ENCODE results near the gene KCNA10. TPM values are rescaled to one million over a fixed set of nuclear protein-coding genes. Genes with fewer than 3 reads are reported as not detected.

The KCNA10 gene
- total RNA-seq, 1 donor from 2014 or later = not detected

- H3K36me3 Mint-ChIP-seq (ENCODE audit: low read depth) = no peaks in the 10 kb centered on the region
Measured at GRCh38 chr1:110548381-110548780, 29.4 kb upstream of the KCNA10 start.

GRCh38 chr1:110547017-110547416 is 28.0 kb upstream of the KCNA10 start:
- no peak for DNase-seq (ENCODE audit: low spot score)
- Mint-ChIP-seq H3K4me3 (ENCODE audit: low read depth) (no peak overlapping the region), H3K27ac (no peak overlapping the region), H3K36me3 (ENCODE audit: low read depth) (no peaks in the 10 kb centered on the region), H3K27me3 (ENCODE audit: low read depth) (peaks cover 21% of the 10 kb centered on the region), H3K9me3 (no peaks in the 10 kb centered on the region), H3K4me1 (ENCODE audit: low read depth) (no peaks in the 10 kb centered on the region)
- intact Hi-C loops (cut with micrococcal nuclease) = no loop called here

More at GRCh38 chr1:110548381-110548780, 29.4 kb upstream of the KCNA10 start:
- H3K4me1 Mint-ChIP-seq (ENCODE audit: low read depth) = no peaks in the 10 kb centered on the region
- no peak overlapping the region for H3K27ac Mint-ChIP-seq
- intact Hi-C loops (cut with micrococcal nuclease) = no loop called here
- no peak overlapping the region for H3K4me3 Mint-ChIP-seq (ENCODE audit: low read depth)
- no peak for DNase-seq (ENCODE audit: low spot score)
- peaks cover 32% of the 10 kb centered on the region for H3K27me3 Mint-ChIP-seq (ENCODE audit: low read depth)
- H3K9me3 Mint-ChIP-seq = no peaks in the 10 kb centered on the region

- H3K27ac Mint-ChIP-seq = no peak overlapping the region
- H3K4me1 Mint-ChIP-seq (ENCODE audit: low read depth) = no peaks in the 10 kb centered on the region
- no peak for DNase-seq (ENCODE audit: low spot score)
- H3K4me3 Mint-ChIP-seq (ENCODE audit: low read depth) = no peak overlapping the region
- intact Hi-C loops (cut with micrococcal nuclease) = no loop called here
- peaks cover 19% of the 10 kb centered on the region for H3K27me3 Mint-ChIP-seq (ENCODE audit: low read depth)
- no peaks in the 10 kb centered on the region for H3K9me3 Mint-ChIP-seq
- no peaks in the 10 kb centered on the region for H3K36me3 Mint-ChIP-seq (ENCODE audit: low read depth)
Measured at GRCh38 chr1:110545492-110545891, 26.5 kb upstream of the KCNA10 start.

GRCh38 chr1:110544753-110545152 is 25.8 kb upstream of the KCNA10 start:
- intact Hi-C loops (cut with micrococcal nuclease) = no loop called here
- Mint-ChIP-seq H3K27me3 (ENCODE audit: low read depth) (peaks cover 19% of the 10 kb centered on the region), H3K27ac (no peak overlapping the region), H3K4me1 (ENCODE audit: low read depth) (no peaks in the 10 kb centered on the region), H3K4me3 (ENCODE audit: low read depth) (no peak overlapping the region), H3K9me3 (no peaks in the 10 kb centered on the region), H3K36me3 (ENCODE audit: low read depth) (no peaks in the 10 kb centered on the region)
- DNase-seq (ENCODE audit: low spot score) = no peak

GRCh38 chr1:110542725-110543124 is 23.8 kb upstream of the KCNA10 start:
- intact Hi-C loops (cut with micrococcal nuclease) = no loop called here
- H3K9me3 Mint-ChIP-seq = no peaks in the 10 kb centered on the region
- H3K4me3 Mint-ChIP-seq (ENCODE audit: low read depth) = no peak overlapping the region
- no peaks in the 10 kb centered on the region for H3K4me1 Mint-ChIP-seq (ENCODE audit: low read depth)
- no peaks in the 10 kb centered on the region for H3K36me3 Mint-ChIP-seq (ENCODE audit: low read depth)
- DNase-seq (ENCODE audit: low spot score) = no peak
- no peak overlapping the region for H3K27ac Mint-ChIP-seq
- H3K27me3 Mint-ChIP-seq (ENCODE audit: low read depth) = peaks cover 15% of the 10 kb centered on the region

- no peaks in the 10 kb centered on the region for H3K36me3 Mint-ChIP-seq (ENCODE audit: low read depth)
- DNase-seq (ENCODE audit: low spot score) = no peak
- intact Hi-C loops (cut with micrococcal nuclease) = no loop called here
- peaks cover 15% of the 10 kb centered on the region for H3K27me3 Mint-ChIP-seq (ENCODE audit: low read depth)
- H3K4me1 Mint-ChIP-seq (ENCODE audit: low read depth) = no peaks in the 10 kb centered on the region
- no peaks in the 10 kb centered on the region for H3K9me3 Mint-ChIP-seq
- no peak overlapping the region for H3K4me3 Mint-ChIP-seq (ENCODE audit: low read depth)
- no peak overlapping the region for H3K27ac Mint-ChIP-seq
Measured at GRCh38 chr1:110541906-110542395, 23.0 kb upstream of the KCNA10 start.

- DNase-seq (ENCODE audit: low spot score) = no peak
- no peak overlapping the region for H3K4me3 Mint-ChIP-seq (ENCODE audit: low read depth)
- H3K36me3 Mint-ChIP-seq (ENCODE audit: low read depth) = no peaks in the 10 kb centered on the region
- H3K4me1 Mint-ChIP-seq (ENCODE audit: low read depth) = no peaks in the 10 kb centered on the region
- peaks cover 8% of the 10 kb centered on the region for H3K27me3 Mint-ChIP-seq (ENCODE audit: low read depth)
- H3K27ac Mint-ChIP-seq = no peak overlapping the region
- intact Hi-C loops (cut with micrococcal nuclease) = no loop called here
- H3K9me3 Mint-ChIP-seq = no peaks in the 10 kb centered on the region
Measured at GRCh38 chr1:110540891-110541685, 22.1 kb upstream of the KCNA10 start.

GRCh38 chr1:110538921-110539320 is 19.9 kb upstream of the KCNA10 start:
- intact Hi-C loops (cut with micrococcal nuclease) = no loop called here
- DNase-seq (ENCODE audit: low spot score) = no peak
- H3K36me3 Mint-ChIP-seq (ENCODE audit: low read depth) = no peaks in the 10 kb centered on the region
- no peak overlapping the region for H3K27ac Mint-ChIP-seq
- no peaks in the 10 kb centered on the region for H3K9me3 Mint-ChIP-seq
- H3K4me3 Mint-ChIP-seq (ENCODE audit: low read depth) = no peak overlapping the region
- H3K4me1 Mint-ChIP-seq (ENCODE audit: low read depth) = no peaks in the 10 kb centered on the region
- peaks cover 4% of the 10 kb centered on the region for H3K27me3 Mint-ChIP-seq (ENCODE audit: low read depth)

GRCh38 chr1:110538075-110538474 is 19.1 kb upstream of the KCNA10 start:
- H3K9me3 Mint-ChIP-seq = no peaks in the 10 kb centered on the region
- H3K36me3 Mint-ChIP-seq (ENCODE audit: low read depth) = no peaks in the 10 kb centered on the region
- H3K27ac Mint-ChIP-seq = no peak overlapping the region
- no peaks in the 10 kb centered on the region for H3K4me1 Mint-ChIP-seq (ENCODE audit: low read depth)
- DNase-seq (ENCODE audit: low spot score) = no peak
- intact Hi-C loops (cut with micrococcal nuclease) = no loop called here
- H3K4me3 Mint-ChIP-seq (ENCODE audit: low read depth) = no peak overlapping the region
- peaks cover 4% of the 10 kb centered on the region for H3K27me3 Mint-ChIP-seq (ENCODE audit: low read depth)

- no peaks in the 10 kb centered on the region for H3K4me1 Mint-ChIP-seq (ENCODE audit: low read depth)
- H3K4me3 Mint-ChIP-seq (ENCODE audit: low read depth) = no peak overlapping the region
- peaks cover 11% of the 10 kb centered on the region for H3K27me3 Mint-ChIP-seq (ENCODE audit: low read depth)
- H3K36me3 Mint-ChIP-seq (ENCODE audit: low read depth) = no peaks in the 10 kb centered on the region
- intact Hi-C loops (cut with micrococcal nuclease) = no loop called here
- H3K9me3 Mint-ChIP-seq = no peaks in the 10 kb centered on the region
- DNase-seq (ENCODE audit: low spot score) = no peak
- no peak overlapping the region for H3K27ac Mint-ChIP-seq
Measured at GRCh38 chr1:110535985-110536384, 17.0 kb upstream of the KCNA10 start.

- intact Hi-C loops (cut with micrococcal nuclease) = no loop called here
Measured at GRCh38 chr1:110533230-110533629, 14.3 kb upstream of the KCNA10 start.

GRCh38 chr1:110529011-110529410 is 10.0 kb upstream of the KCNA10 start:
- Mint-ChIP-seq H3K36me3 (ENCODE audit: low read depth) (no peaks in the 10 kb centered on the region), H3K4me1 (ENCODE audit: low read depth) (no peaks in the 10 kb centered on the region), H3K27me3 (ENCODE audit: low read depth) (peaks cover 16% of the 10 kb centered on the region), H3K9me3 (no peaks in the 10 kb centered on the region), H3K27ac (no peak overlapping the region), H3K4me3 (ENCODE audit: low read depth) (no peak overlapping the region)
- no peak for DNase-seq (ENCODE audit: low spot score)
- intact Hi-C loops (cut with micrococcal nuclease) = no loop called here

More at GRCh38 chr1:110533230-110533629, 14.3 kb upstream of the KCNA10 start:
- Mint-ChIP-seq H3K9me3 (no peaks in the 10 kb centered on the region), H3K36me3 (ENCODE audit: low read depth) (no peaks in the 10 kb centered on the region), H3K27ac (no peak overlapping the region), H3K27me3 (ENCODE audit: low read depth) (peaks cover 16% of the 10 kb centered on the region), H3K4me3 (ENCODE audit: low read depth) (no peak overlapping the region), H3K4me1 (ENCODE audit: low read depth) (no peaks in the 10 kb centered on the region)
- DNase-seq (ENCODE audit: low spot score) = no peak

GRCh38 chr1:110526201-110526780 is 7.3 kb upstream of the KCNA10 start:
- no peak overlapping the region for H3K4me3 Mint-ChIP-seq (ENCODE audit: low read depth)
- no peak for DNase-seq (ENCODE audit: low spot score)
- no peak overlapping the region for H3K27ac Mint-ChIP-seq
- no peaks in the 10 kb centered on the region for H3K4me1 Mint-ChIP-seq (ENCODE audit: low read depth)
- intact Hi-C loops (cut with micrococcal nuclease) = no loop called here
- peaks cover 25% of the 10 kb centered on the region for H3K27me3 Mint-ChIP-seq (ENCODE audit: low read depth)
- H3K36me3 Mint-ChIP-seq (ENCODE audit: low read depth) = no peaks in the 10 kb centered on the region
- H3K9me3 Mint-ChIP-seq = no peaks in the 10 kb centered on the region

All from activated T-helper 2 cell treated with anti-CD3 and anti-CD28 coated beads, Interferon-gamma antibody, Interleukin-2, Interleukin-4, amounts not matched to agents 10 μg/mL and 5 μg/mL and 100 μg/mL, durations not matched to agents 14 hours and 24 hours and 36 hours (primary cell).